Measurements from ENCODE around the gene CWH43.
"Not testable (repeated sequence)": the region's sequence is repeated elsewhere in the genome, so short reads cannot be mapped to it uniquely, and the experiment has no call there.

The CWH43 gene

DNA sequence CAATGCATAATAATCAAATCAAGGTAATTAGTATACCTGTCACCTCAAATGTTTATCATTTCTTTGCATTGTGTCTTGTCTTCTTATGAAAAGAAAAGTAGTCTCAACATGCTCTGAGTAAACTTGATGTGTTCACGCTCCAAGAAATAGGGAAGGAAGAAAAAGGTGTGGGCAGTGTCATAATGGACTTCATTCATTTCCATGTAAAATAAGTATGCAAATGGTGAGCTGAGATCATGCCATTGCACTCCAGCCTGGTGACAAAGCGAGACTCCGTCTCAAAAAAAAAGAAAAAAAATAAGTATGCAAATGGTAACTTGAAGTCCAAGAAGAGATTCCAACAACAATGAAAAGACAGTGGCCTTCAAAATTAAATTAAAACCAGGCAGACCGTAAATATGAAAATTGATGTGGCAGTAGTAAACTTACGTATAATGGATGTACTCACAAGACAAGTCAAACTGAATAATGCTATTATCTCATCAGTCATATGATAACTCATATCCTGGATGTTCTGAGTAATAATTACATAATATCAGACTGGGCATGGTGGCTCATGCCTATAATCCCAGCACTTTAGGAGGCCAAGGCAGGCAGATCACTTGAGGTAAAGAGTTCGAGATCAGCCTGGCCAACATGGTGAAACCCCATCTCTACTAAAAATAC, 6.0 kb upstream of the CWH43 start:
- no peak for DNase-seq

DNA sequence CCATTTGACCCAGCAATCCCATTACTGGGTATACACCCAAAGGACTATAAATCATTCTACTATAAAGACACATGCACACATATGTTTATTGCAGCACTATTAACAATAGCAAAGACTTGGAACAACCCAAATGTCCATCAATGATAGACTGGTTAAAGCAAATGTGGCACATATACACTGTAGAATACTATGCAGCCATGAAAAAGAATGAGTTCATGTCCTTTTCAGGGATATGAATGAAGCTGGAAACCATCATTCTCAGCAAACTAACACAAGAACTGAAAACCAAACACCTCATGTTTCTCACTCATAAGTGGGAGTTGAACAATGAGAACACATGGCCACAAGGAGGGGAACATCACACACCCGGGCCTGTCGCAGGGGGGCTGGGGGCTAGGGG, 2.1 kb upstream of the CWH43 start:
- not testable (repeated sequence) for DNase-seq

GRCh38 chr4:48985602-48985975, 486 bp upstream of the CWH43 start:
- DNase-seq = no peak

DNA sequence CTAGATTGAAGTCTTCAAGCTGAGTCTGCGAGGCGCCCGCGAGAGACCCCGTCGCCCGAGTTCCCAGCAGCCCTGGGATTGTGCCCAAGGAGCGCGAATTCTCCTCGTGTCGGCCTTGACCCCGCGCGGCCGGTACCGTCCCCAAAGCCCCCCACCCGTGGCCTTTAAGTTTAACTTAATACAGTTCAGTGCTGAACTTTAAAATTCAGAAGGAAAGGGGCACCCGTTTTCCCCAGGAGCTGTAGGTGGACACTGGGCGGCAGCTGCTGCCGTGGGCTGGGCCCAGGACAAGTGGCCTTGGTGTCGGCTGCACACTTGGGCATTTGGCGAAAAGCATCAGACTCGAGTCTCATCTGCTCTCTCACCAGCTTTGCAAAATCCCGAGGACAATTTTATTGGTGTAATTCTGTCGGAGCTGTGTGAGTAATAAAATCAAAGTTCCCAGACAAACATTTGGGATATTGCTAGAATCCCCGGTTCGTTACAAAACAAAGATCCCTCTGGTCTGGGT, 634 bp downstream of the CWH43 start:
- no peak for DNase-seq

DNA sequence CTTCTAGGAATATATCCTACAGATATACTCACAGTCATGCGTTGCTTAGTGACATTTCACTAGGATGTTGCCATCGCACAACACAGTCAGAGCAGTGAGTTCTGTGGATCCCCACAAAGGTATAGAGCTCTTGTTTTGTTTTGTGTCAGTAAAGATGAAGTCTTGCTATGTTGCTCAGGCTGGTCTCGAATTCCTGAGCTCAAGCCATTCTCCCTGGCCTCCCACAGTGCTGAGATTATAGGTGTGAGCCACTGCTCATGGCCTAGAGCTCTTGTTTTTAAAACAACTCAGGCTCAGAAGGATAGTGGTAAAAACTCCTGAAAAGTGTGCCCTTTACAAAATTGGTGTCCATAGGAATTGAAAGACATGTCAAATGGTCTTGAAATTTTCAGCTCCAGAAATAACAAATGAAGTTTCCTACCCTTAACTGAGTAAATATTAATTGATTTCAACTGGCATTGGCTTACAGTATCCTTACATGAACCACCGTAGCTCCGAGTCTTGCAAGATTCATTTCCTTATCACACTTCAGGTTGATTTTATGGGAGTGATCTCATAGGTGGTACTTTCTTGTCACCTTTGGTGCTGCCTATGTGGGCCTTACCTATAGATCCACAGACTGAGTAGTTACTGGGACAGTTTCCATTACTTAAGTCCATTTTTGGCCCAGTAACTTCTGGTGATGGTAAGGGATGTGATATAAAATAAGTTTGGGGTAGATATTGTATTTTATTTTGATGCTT, 3.6 kb downstream of the CWH43 start:
- no peak for DNase-seq

DNA sequence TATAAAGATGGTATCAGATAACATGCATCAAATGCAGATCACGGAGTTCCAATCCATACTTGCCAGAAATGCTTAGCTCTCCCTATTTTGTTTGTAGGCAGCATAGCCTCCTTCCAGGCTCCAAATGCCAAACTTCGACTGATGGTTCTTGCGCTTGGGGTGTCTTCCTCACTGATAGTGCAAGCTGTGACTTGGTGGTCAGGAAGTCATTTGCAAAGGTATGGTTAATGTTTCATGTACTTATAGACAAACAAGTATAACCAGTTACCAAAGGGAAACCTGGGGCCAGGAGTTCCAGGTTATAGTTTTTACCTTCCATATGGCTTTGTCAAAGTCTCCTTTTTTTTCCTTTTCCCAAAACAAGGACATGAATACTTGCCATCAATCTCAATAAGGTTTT, 5.3 kb downstream of the CWH43 start:
- no peak for DNase-seq

- no peak for DNase-seq
These were observed 11.9 kb downstream of the CWH43 start for GRCh38 chr4:48997962-48998361.

DNA sequence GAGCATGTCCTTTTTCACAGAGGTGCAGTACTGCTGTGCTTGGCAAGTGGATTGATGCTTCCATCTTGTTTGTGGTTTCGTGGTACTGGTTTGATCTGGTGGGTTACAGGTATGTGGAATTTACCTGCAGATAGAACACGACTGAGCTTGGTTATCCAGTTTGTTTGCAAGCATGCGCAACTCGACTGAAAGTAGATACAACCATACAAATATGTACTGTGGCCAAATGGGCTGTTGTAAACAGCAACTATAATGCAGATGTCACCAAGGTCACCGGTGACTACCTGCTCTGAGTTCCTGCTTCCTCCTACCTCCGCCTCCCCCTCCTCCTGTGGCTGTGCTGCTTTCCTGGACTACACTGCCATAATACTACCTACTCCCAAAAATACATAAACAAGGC, 12.4 kb downstream of the CWH43 start:
- no peak for DNase-seq

DNA sequence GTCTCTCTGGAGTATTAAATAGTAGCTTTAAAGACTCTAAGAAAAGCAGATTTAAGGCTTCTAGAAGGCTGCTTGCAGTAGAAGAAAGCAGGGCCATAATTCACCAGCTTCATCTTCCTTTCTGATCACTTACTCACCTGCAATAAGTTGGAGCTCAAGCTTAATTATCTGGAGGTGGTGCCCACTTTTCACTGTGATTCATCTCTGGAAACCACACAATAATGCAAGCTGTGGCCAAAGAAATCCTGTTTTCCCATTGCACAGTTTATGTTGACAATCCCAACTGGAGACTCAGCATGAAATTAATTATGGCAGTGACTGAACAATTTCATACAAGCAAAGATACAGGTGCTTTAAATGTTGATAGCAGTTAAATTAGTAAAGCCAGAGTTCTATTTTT, 14.7 kb downstream of the CWH43 start:
- DNase-seq = no peak

DNA sequence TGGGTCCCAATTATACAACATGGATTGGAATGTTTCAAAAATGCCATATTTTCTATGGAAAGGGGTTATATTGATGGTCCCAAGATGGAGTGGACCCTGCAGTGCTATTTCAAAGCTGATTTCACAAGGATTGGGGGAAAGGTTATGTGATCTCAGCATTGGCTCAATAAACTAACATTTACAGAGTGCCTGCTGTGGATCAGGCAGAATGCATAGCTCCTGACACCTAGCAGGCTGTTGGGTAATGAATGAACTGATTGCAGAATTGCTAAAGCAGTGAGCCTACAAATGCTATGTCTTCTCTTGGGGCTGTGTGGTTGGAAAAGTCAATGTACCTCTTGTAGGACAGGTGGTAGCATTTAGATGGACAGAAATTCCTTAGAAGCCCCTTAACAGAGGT, 16.9 kb downstream of the CWH43 start:
- no peak for DNase-seq

- no peak for DNase-seq
These were observed 32.7 kb downstream of the CWH43 start for GRCh38 chr4:49018718-49019295.

- DNase-seq = no peak
These were observed 46.5 kb downstream of the CWH43 start for GRCh38 chr4:49032440-49033161.

- no peak for DNase-seq
These were observed 50.5 kb downstream of the CWH43 start for GRCh38 chr4:49036528-49036927.

- no peak for DNase-seq
These were observed 58.2 kb downstream of the CWH43 start for GRCh38 chr4:49044270-49044669.

- no peak for DNase-seq
These were observed 72.2 kb downstream of the CWH43 start for GRCh38 chr4:49058306-49058705.

DNA sequence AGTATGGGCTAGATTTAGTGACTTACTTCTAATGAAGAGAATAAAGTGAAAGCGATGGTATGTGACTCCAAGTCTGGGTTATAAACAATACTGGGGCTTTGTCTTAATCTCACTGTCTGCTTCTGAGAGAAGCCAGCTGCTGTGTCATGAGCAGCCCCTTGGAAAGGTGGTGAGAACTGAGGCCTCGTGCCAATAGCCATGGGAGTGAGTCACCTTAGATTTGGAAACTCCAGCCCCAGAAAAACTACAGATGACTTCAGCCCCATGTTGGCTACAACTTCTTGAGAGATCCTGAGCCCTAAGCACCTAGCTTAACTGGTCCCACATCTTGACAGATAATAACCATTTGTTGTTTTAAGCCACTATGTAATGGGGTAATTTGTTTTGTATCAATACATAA, 77.6 kb downstream of the CWH43 start:
- no peak for DNase-seq

DNA sequence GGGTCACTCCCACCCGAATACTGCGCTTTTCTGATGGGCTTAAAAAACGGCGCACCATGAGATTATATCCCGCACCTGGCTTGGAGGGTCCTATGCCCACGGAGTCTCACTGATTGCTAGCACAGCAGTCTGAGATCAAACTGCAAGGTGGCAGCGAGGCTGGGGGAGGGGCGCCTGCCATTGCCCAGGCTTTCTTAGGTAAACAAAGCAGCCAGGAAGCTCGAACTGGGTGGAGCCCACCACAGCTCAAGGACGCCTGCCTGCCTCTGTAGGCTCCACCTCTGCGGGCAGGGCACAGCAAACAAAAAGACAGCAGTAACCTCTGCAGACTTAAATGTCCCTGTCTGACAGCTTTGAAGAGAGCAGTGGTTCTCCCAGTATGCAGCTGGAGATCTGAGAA, 86.1 kb downstream of the CWH43 start:
- DNase-seq = not testable (repeated sequence)

- DNase-seq = not testable (repeated sequence)
These were observed 105.8 kb downstream of the CWH43 start for GRCh38 chr4:49091883-49092282.

GRCh38 chr4:49092608-49093135, 106.6 kb downstream of the CWH43 start:
- DNase-seq = not testable (repeated sequence)

DNA sequence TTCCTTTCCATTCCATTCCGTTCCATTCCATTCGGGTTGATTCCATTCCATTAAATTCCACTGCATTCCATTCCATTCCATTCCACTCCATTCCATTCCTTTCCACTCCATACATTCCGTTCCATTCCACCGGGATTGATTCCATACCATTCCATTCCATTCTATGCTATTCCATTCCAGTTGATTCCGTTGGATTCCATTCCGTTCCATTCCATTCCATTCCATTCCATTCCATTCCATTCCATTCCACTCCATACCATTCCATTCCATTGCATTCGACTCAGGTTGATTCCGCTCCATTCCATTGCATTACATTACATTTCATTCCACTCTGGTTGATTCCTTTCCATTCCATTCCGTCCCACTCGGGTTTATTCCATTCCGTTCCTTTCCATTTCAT, 110.1 kb downstream of the CWH43 start:
- not testable (repeated sequence) for DNase-seq

- not testable (repeated sequence) for DNase-seq
These were observed 110.6 kb downstream of the CWH43 start for GRCh38 chr4:49096627-49097026.

DNA sequence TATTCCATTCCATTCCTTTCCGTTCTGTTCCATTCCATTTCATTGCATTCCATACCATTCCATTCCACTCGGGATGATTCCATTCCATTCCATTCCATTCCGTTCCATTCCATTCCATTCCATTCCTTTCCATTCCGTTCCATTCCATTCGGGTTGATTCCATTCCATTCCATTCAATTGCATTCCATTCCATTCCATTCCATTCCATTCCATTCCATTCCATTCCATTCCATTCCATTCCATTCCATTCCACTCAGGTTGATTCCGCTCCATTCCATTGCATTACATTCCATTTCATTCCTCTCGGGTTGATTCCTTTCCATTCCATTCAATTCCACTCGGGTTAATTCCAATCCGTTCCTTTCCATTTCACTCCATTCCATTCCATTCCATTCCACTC, 111.0 kb downstream of the CWH43 start:
- DNase-seq = not testable (repeated sequence)

GRCh38 chr4:49097505-49097904, 111.4 kb downstream of the CWH43 start:
- not testable (repeated sequence) for DNase-seq
